Adrenal gland (tissue), 12 donors: Measurements from ENCODE around the gene TFAP2B. TPM values are rescaled to one million over a fixed set of nuclear protein-coding genes. Genes with fewer than 3 reads are reported as not detected.

Source experiments
- DNase-seq, 7 donors: peaks; one replicate each; pipeline ENCODE4 v3.0.0-alpha.2; 2019 to 2020
- H3K27ac ChIP-seq, 5 donors: fragments of 200-600 bp; sonication (generic) in 4 of 5; 1 replicate in 3 of 5; 2 replicates in 2 of 5; pipeline versions ENCODE4 v1.5.1 to v1.8.0; 2016 to 2020; ENCODE audit warnings: mild to moderate bottlenecking in 1 of 5
- H3K27me3 ChIP-seq: fragments of 200-600 bp; 2 replicates; pipeline ENCODE4 v1.8.0; 2021
- H3K36me3 ChIP-seq, 2 donors: fragments of 200-600 bp; replicated peaks in 1 of 2; 1 replicate in 1 of 2; 2 replicates in 1 of 2; pipeline versions ENCODE4 v1.5.1 to v1.8.0; 2018 to 2022
- H3K4me1 ChIP-seq, 2 donors: fragments of 200-600 bp; replicated peaks in 1 of 2; 1 replicate in 1 of 2; 2 replicates in 1 of 2; pipeline versions ENCODE4 v1.5.1 to v1.8.0; 2018 to 2021
- H3K4me3 ChIP-seq, 4 donors: fragments of 200-600 bp; sonication (generic) in 3 of 4; one replicate each; pipeline ENCODE4 v1.5.1; 2016 to 2018
- H3K9me3 ChIP-seq, 3 donors: fragments of 200-600 bp; sonication (generic) in 1 of 3; replicated peaks in 1 of 3; 1 replicate in 2 of 3; 2 replicates in 1 of 3; pipeline versions ENCODE4 v1.5.1 to v1.8.0; 2016 to 2021
- CTCF ChIP-seq, 6 experiments: fragments of 450-650 bp in 4 of 6; fragments of 200-600 bp in 2 of 6; sonication (generic) in 1 of 6; IDR thresholded peaks; 1 replicate in 5 of 6; 2 replicates in 1 of 6; pipeline versions ENCODE4 v1.5.1 to v1.8.0; 2016 to 2021; ENCODE audit warnings: antibody characterized with exemption in 6 of 6, mild to moderate bottlenecking in 2 of 6, moderate library complexity in 1 of 6
- POLR2A ChIP-seq, 2 donors: fragments of 450-650 bp; IDR thresholded peaks; one replicate each; pipeline ENCODE4 v1.6.1; 2017; ENCODE audit warnings: antibody characterized with exemption in 2 of 2, mild to moderate bottlenecking in 2 of 2, moderate library complexity in 1 of 2
- WGBS, 4 donors: extraction: QIAGEN DNeasy Blood & Tissue Kit in 2 of 4; methylation state at CpG; one replicate each; pipeline versions ENCODE4 v1.1.5 to v1.1.7; 2013 to 2017; 5-methylcytosine and 5-hydroxymethylcytosine counted together
- intact Hi-C, 2 donors: fragments of 100-400 bp; cut with DNase I; formaldehyde crosslinking; loops; one replicate each; pipeline versions ENCODE4 v1.14.1 to v1.15.0; 2022 to 2023
- polyA plus RNA-seq, 3 donors: library from polyadenylated mRNA; stranded (reverse); fragments of 200-250 nt in 2 of 3; fragments of 350-450 nt in 1 of 3; fragmentation: Illumina TruSeq in 1 of 3; extraction: RNeasy Lipid Tissue Mini Kit (QIAGEN cat#74804) in 1 of 3; gene quantifications; one replicate each; pipeline ENCODE4 v1.2.3, GENCODE V29; 2013 to 2014
- total RNA-seq, 9 donors: library from RNA; depleted of rRNA in 4 of 9; stranded (reverse); fragments of >200 nt in 4 of 9; fragments of 120-200 nt in 1 of 9; fragmentation: NEBNext Ultra II Directional in 1 of 9; extraction: Animal tissue kit (Norgen Biotek cat#: 25700) in 1 of 9; gene quantifications; one replicate each; pipeline versions ENCODE4 v1.1.0 to v1.2.4, GENCODE V29; 2013 to 2023
- donor health status: healthy with polysubstance abuse.
- donor health status: Bipolar disorder and iron deficiency.
- donor health status: DM: yes; HTN: yes; CAD: no.
- donor health status: DM: no; HTN: no; CAD: no.
- donor health status: DM: no; HTN: no; CAD: no.
- donor health status: DM: yes; HTN: yes; CAD: no.

The TFAP2B gene
- total and polyA plus RNA-seq, 12 donors: 0.19 to 7.1 (median 2.7) TPM; not detected in 3

DNA sequence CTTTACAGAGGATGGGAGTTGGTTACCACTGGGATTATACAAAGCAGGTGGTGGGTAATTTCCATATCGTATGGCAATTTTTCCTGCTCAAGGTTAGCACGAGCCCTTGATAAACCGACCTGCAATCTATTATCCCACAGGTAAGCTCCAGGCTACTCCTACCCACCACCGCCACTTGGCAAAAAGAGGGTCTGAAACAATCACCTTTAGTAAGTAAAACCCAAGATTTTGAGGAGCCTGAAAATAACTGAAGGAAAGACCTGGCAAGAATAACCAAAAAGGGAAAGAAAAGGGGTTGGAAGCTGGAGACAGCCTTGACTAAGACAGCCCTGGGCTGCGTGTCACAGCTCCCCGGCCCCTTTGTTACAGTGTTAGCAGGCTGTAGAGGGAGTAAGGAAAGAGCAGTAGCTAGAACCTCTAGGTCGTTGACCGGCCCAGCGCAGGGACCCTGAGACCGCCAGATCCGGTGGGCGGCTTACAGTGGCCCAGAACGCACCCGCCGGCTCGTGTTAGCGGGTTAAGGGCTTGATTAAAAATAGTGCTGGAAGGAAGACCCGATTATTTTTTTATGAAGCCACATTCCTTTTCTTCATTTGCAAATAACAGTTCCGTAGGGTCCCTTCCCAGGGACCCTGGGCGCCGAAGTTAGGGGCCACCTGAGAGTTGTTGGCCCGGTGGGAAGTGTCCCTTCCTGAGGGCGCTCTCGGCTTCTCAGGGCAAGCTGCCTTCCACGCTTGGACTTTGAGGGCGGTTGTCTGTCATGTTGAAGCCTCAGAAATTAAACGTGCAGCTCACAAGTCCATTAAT lies 30.5 kb downstream of the TFAP2B start:
- peaks cover 62% of the 10 kb centered on the region for H3K27me3 ChIP-seq
- no peaks in the 10 kb centered on the region for H3K4me1 ChIP-seq
- H3K9me3 ChIP-seq: no peaks in the 10 kb centered on the region
- TF ChIP-seq CTCF (IDR thresholded peaks at IDR 0.05): no peak
- no peak for TF ChIP-seq POLR2A (IDR thresholded peaks at IDR 0.05)
- 4 to 9% (median 6%) methylated on average over 27 of the region's 27 CpGs for WGBS, 4 donors
- DNase-seq: no peak
- H3K4me3 ChIP-seq: no peak overlapping the region
- no peaks in the 10 kb centered on the region for H3K36me3 ChIP-seq
- H3K27ac ChIP-seq: peak overlapping the region in 1 of 5 donors; percentile 38
- intact Hi-C loops: no loop called here

DNA sequence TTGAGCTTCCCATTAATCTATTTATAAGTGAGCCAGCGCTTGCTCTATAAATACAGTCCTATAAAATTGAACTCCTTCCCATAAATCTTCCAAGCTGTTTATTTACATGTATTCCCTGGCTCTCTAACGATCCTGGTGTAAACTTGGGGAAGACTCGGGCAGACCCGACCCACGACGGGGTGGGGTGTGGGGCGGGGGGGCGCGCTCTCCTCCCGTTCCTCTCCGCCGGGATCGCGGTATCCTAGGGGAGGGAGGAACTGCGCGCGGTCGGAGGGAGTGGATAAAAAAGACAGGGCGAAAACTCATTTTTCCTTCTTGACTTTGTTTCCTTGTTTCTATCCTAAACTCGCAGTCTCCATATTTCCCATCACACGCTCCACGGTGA lies 31.1 kb downstream of the TFAP2B start:
- Histone ChIP-seq H3K36me3 (no peaks in the 10 kb centered on the region), H3K27ac (peak overlapping the region in 1 of 5 donors; percentile 45), H3K9me3 (no peaks in the 10 kb centered on the region), H3K4me3 (no peak overlapping the region), H3K4me1 (no peaks in the 10 kb centered on the region), H3K27me3 (peaks cover 56% of the 10 kb centered on the region)
- no peak for TF ChIP-seq POLR2A (IDR thresholded peaks at IDR 0.05)
- no peak for TF ChIP-seq CTCF (IDR thresholded peaks at IDR 0.05)
- WGBS, 4 donors: 1 to 3% (median 2%) methylated on average over 22 of the region's 22 CpGs
- no peak for DNase-seq
- intact Hi-C loops: no loop called here

DNA sequence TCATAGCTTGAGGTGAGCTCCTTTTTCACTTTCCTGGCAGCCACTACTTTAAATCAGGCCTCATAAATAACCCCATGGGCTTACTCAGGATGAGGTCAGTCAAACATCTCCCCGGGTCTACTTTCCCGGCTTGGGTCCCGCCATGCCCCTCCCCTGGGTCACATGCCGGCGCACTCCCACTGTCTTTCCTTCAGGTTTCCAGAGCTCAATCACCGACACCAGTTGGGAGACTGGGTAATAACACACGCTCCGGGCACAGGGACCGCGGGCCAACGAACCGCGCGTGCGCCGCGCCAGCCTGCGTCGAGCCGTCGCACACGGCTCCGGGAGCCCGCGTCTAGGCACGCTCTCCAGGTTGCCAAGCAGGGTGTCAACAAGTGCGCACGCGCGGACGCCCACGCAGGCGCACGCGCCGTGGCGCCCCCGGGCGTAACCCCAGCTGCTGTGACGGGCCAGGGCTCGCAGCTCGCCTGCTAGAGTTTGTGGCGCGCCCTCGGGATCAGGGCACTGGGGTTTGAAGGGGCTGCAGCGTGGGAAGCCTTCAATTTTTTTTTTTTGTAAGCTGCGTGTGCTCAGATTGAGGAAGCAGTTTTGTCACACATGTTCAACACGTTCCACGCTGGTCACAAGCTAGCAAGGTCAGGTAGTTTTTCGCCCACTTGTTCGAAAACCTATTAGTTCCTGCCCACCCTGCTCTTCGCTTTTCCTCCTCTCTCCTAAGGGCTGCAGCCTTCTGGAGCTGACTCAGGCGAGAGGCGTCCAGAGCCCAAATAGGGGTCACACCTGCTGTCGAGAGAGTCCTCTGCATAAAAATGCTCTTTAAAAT lies 31.8 kb downstream of the TFAP2B start:
- H3K27me3 ChIP-seq: peaks cover 53% of the 10 kb centered on the region
- peak in 2 of 7 donors; percentile 38 to 85 for DNase-seq
- H3K9me3 ChIP-seq: no peaks in the 10 kb centered on the region
- intact Hi-C loops: no loop called here
- H3K4me3 ChIP-seq: no peak overlapping the region
- 4 to 7% (median 6%) methylated on average over 23 to 55 of the region's 55 CpGs for WGBS, 4 donors
- peak overlapping the region in 1 of 5 donors; percentile 45 for H3K27ac ChIP-seq
- no peaks in the 10 kb centered on the region for H3K4me1 ChIP-seq
- no peaks in the 10 kb centered on the region for H3K36me3 ChIP-seq
- TF ChIP-seq POLR2A (IDR thresholded peaks at IDR 0.05) (no peak), CTCF (IDR thresholded peaks at IDR 0.05) (no peak)

- DNase-seq: no peak
- Histone ChIP-seq H3K9me3 (no peaks in the 10 kb centered on the region), H3K36me3 (no peaks in the 10 kb centered on the region), H3K4me1 (no peaks in the 10 kb centered on the region), H3K4me3 (no peak overlapping the region), H3K27ac (no peak overlapping the region), H3K27me3 (peaks cover 46% of the 10 kb centered on the region)
- WGBS, 4 donors: 9 to 14% (median 10%) methylated on average over 30 to 31 of the region's 31 CpGs
- TF ChIP-seq POLR2A (IDR thresholded peaks at IDR 0.05): no peak
- TF ChIP-seq CTCF (IDR thresholded peaks at IDR 0.05): no peak
- intact Hi-C loops: no loop called here
These were observed 32.6 kb downstream of the TFAP2B start for GRCh38 chr6:50851049-50851845.
